Vagina (tissue), 2 donors: Measurements from ENCODE around the gene TBC1D16. TPM values are rescaled to one million over a fixed set of nuclear protein-coding genes. Genes with fewer than 3 reads are reported as not detected.

Experiments used
- DNase-seq, 2 donors: peaks; one replicate each; pipeline ENCODE4 v3.0.0-alpha.2; 2017; ENCODE audit errors: extremely low spot score in 2 of 2
- H3K27ac ChIP-seq: fragments of 200-600 bp; sonication (generic); one replicate; pipeline ENCODE4 v1.5.1; 2019
- H3K27me3 ChIP-seq: fragments of 200-600 bp; sonication (generic); one replicate; pipeline ENCODE4 v1.5.1; 2019
- H3K36me3 ChIP-seq, 2 donors: fragments of 200-600 bp; sonication (generic); one replicate each; pipeline ENCODE4 v1.5.1; 2017 to 2019
- H3K4me1 ChIP-seq: fragments of 200-600 bp; sonication (generic); one replicate; pipeline ENCODE4 v1.5.1; 2019
- H3K4me3 ChIP-seq, 2 donors: fragments of 200-600 bp; sonication (generic); 1 replicate in 1 of 2; 2 replicates in 1 of 2; pipeline ENCODE4 v1.5.1; 2016 to 2019
- H3K9me3 ChIP-seq: fragments of 200-600 bp; sonication (generic); one replicate; pipeline ENCODE4 v1.5.1; 2019
- CTCF ChIP-seq, 3 experiments: fragments of 450-650 bp in 2 of 3; fragments of 200-600 bp in 1 of 3; sonication (generic) in 1 of 3; IDR thresholded peaks; one replicate each; pipeline ENCODE4 v1.5.1; 2017 to 2019; ENCODE audit warnings: antibody characterized with exemption in 3 of 3, mild to moderate bottlenecking in 2 of 3, moderate library complexity in 2 of 3
- POLR2A ChIP-seq, 2 donors: fragments of 450-650 bp; IDR thresholded peaks; one replicate each; pipeline ENCODE4 v1.6.1; 2017; ENCODE audit warnings: antibody characterized with exemption in 2 of 2, mild to moderate bottlenecking in 2 of 2, moderate library complexity in 2 of 2
- POLR2AphosphoS5 ChIP-seq, 2 donors: sonication (generic); formaldehyde crosslinking; IDR thresholded peaks; one replicate each; pipeline ENCODE4 v1.9.0; 2017; ENCODE audit warnings: antibody characterized with exemption in 2 of 2, mild to moderate bottlenecking in 2 of 2, low read depth in 1 of 2; ENCODE audit not compliant: insufficient read depth in 1 of 2
- intact Hi-C: fragments of 100-400 bp; cut with DNase I; formaldehyde crosslinking; loops from one replicate; pipeline ENCODE4 v1.15.1; 2023
- total RNA-seq: library from RNA; depleted of rRNA; stranded (reverse); fragments of >200 nt; gene quantifications from one replicate; pipeline ENCODE4 v1.2.3, GENCODE V29; 2016

The TBC1D16 gene
- total RNA-seq, 1 donor from 2014 or later, result 18.2 TPM

GRCh38 chr17:79924639-79924976, 111.1 kb downstream of the TBC1D16 start:
- H3K4me1 ChIP-seq, result peaks cover 27% of the 10 kb centered on the region

GRCh38 chr17:79923974-79924638, 111.6 kb downstream of the TBC1D16 start:
- no peak for TF ChIP-seq POLR2AphosphoS5 (IDR thresholded peaks at IDR 0.05; ENCODE audit: insufficient read depth in 1 of 2, low read depth in 1 of 2)
- TF ChIP-seq POLR2A (IDR thresholded peaks at IDR 0.05), result no peak
- no peak for TF ChIP-seq CTCF (IDR thresholded peaks at IDR 0.05)
- Histone ChIP-seq H3K27me3 (peaks cover 7% of the 10 kb centered on the region), H3K9me3 (no peaks in the 10 kb centered on the region), H3K4me3 (no peak overlapping the region), H3K4me1 (peaks cover 32% of the 10 kb centered on the region), H3K27ac (no peak overlapping the region), H3K36me3 (no peaks in the 10 kb centered on the region)
- no peak for DNase-seq
- intact Hi-C loops, result loop anchor here (5.0 kb wide), 1 partner anchor 57 kb away; no protein-coding TSS in a partner anchor

More at GRCh38 chr17:79924639-79924976, 111.1 kb downstream of the TBC1D16 start:
- Histone ChIP-seq H3K36me3 (no peaks in the 10 kb centered on the region), H3K4me3 (no peak overlapping the region), H3K27ac (no peak overlapping the region), H3K9me3 (no peaks in the 10 kb centered on the region), H3K27me3 (peaks cover 11% of the 10 kb centered on the region)
- DNase-seq, result no peak
- intact Hi-C loops, result loop anchor here (5.0 kb wide), 1 partner anchor 57 kb away; no protein-coding TSS in a partner anchor
- TF ChIP-seq CTCF (IDR thresholded peaks at IDR 0.05) (no peak), POLR2AphosphoS5 (IDR thresholded peaks at IDR 0.05; ENCODE audit: insufficient read depth in 1 of 2, low read depth in 1 of 2) (no peak), POLR2A (IDR thresholded peaks at IDR 0.05) (no peak)

- Histone ChIP-seq H3K27ac (no peak overlapping the region), H3K36me3 (no peaks in the 10 kb centered on the region), H3K27me3 (peaks cover 3% of the 10 kb centered on the region), H3K4me1 (peaks cover 38% of the 10 kb centered on the region), H3K9me3 (no peaks in the 10 kb centered on the region), H3K4me3 (no peak overlapping the region)
- no peak for DNase-seq
- intact Hi-C loops, result loop anchor here (5.0 kb wide), 1 partner anchor 55 kb away; no protein-coding TSS in a partner anchor
- TF ChIP-seq CTCF (IDR thresholded peaks at IDR 0.05) (no peak), POLR2A (IDR thresholded peaks at IDR 0.05) (no peak), POLR2AphosphoS5 (IDR thresholded peaks at IDR 0.05; ENCODE audit: insufficient read depth in 1 of 2, low read depth in 1 of 2) (no peak)
Observed at GRCh38 chr17:79922798-79923197, 112.9 kb downstream of the TBC1D16 start.

- no peak overlapping the region for H3K27ac ChIP-seq
- peaks cover 38% of the 10 kb centered on the region for H3K4me1 ChIP-seq
- DNase-seq, result no peak
- peaks cover 3% of the 10 kb centered on the region for H3K27me3 ChIP-seq
- no peaks in the 10 kb centered on the region for H3K36me3 ChIP-seq
- no peaks in the 10 kb centered on the region for H3K9me3 ChIP-seq
- TF ChIP-seq CTCF (IDR thresholded peaks at IDR 0.05) (no peak), POLR2AphosphoS5 (IDR thresholded peaks at IDR 0.05; ENCODE audit: insufficient read depth in 1 of 2, low read depth in 1 of 2) (no peak), POLR2A (IDR thresholded peaks at IDR 0.05) (no peak)
- H3K4me3 ChIP-seq, result no peak overlapping the region
- intact Hi-C loops, result loop anchor here (5.0 kb wide), 1 partner anchor 55 kb away; no protein-coding TSS in a partner anchor
Observed at GRCh38 chr17:79922116-79922601, 113.5 kb downstream of the TBC1D16 start.
